Activated naive CD4-positive, alpha-beta T cell treated with anti-CD3 and anti-CD28 coated beads, Interleukin-2, amount 50 U/mL, for 24 hours (primary cell): ENCODE measurements around the gene RRAGB.
"Not testable (repeated sequence)": the region's sequence is repeated elsewhere in the genome, so short reads cannot be mapped to it uniquely, and the experiment has no call there.

ENCODE experiments used
- H3K27ac Mint-ChIP-seq: one replicate; pipeline ENCODE4 v1.8.0; 2021; ENCODE audit warnings: mild to moderate bottlenecking, mixed read lengths
- H3K27me3 Mint-ChIP-seq: one replicate; pipeline ENCODE4 v1.8.0; 2021; ENCODE audit warnings: mixed read lengths
- H3K36me3 Mint-ChIP-seq: one replicate; pipeline ENCODE4 v1.8.0; 2021; ENCODE audit warnings: mixed read lengths
- H3K4me1 Mint-ChIP-seq: one replicate; pipeline ENCODE4 v1.8.0; 2021; ENCODE audit warnings: mixed read lengths
- H3K4me3 Mint-ChIP-seq: one replicate; pipeline ENCODE4 v1.8.0; 2021; ENCODE audit warnings: mild to moderate bottlenecking, mixed read lengths
- H3K9me3 Mint-ChIP-seq: one replicate; pipeline ENCODE4 v1.8.0; 2021; ENCODE audit warnings: mixed read lengths

The RRAGB gene, protein sequence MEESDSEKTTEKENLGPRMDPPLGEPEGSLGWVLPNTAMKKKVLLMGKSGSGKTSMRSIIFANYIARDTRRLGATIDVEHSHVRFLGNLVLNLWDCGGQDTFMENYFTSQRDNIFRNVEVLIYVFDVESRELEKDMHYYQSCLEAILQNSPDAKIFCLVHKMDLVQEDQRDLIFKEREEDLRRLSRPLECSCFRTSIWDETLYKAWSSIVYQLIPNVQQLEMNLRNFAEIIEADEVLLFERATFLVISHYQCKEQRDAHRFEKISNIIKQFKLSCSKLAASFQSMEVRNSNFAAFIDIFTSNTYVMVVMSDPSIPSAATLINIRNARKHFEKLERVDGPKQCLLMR

DNA sequence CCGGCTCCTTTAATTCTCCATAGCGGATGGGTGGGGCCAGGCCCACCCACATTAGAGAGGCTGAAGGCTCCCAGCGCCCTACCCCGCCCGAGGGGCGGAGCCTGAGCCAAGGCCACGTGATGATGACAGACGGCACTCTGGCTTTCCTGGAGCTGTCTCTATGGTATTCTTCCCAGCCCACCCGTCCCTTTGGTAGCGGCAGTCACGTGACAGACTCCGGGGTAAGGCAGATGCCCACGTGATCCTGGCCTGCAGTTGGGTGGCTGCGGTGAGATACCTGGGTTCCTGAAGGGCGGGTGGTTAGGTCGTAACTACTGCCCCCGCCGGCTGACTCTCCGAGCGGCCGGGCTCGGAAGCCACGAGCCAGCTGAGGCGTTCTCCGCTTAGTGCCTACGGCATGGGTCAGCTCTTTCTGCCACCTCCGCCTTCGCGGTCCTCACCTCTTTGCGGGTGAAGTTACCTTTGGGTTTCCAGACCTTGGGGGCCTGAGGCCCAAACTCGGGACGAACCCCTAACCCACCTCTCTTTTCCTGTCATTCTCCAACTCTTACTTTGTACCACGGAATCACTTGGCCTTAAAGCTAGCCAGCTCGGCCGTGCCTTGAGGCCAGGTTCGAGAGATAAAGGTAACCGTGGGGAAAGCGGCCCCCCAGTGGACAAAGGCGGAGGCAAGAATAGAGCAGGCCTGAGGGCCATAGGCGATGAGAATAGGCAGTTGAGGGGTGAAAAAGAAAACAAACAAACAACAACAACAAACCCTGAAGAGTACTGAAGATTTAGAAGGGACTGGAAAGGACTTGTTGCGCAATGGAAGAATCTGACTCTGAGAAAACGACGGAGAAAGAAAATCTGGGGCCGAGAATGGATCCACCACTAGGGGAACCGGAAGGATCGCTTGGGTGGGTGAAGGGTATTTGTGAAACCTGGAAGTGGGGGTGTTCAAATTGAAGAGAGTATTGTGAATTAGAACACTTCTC is at the start of gene RRAGB:
RRAGB (plus strand) TSS at position 229 of the 977 bp plus-strand sequence; CDS start at position 808, 579 bp downstream.
- H3K27me3 Mint-ChIP-seq, result no peaks in the 10 kb centered on the region
- no peaks in the 10 kb centered on the region for H3K9me3 Mint-ChIP-seq
- H3K4me1 Mint-ChIP-seq, result peaks cover 38% of the 10 kb centered on the region
- H3K36me3 Mint-ChIP-seq, result peaks cover 7% of the 10 kb centered on the region
- peak within 1 kb of the TSS; percentile 89 for H3K27ac Mint-ChIP-seq
- H3K4me3 Mint-ChIP-seq, result peak within 1 kb of the TSS; percentile 91

DNA sequence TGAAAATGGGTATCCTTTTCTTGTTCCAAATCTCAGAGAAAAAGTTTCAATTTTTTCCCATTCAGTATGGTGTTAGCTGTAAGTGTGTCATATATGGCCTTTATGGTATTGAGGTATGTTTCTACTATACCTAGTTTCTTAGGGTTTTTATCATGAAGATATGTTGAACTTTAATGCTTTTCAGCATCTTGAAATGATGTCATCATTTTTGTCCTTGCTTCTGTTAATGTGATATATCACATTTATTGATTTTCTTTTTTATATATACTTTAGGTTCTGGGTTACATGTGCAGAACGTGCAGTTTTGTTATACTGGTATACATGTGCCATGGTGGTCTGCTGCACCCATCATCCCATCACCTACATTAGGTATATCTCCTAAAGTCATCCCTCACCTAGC is 49.5 kb upstream of the RRAGB start:
- no peaks in the 10 kb centered on the region for H3K4me1 Mint-ChIP-seq
- no peaks in the 10 kb centered on the region for H3K27me3 Mint-ChIP-seq
- H3K9me3 Mint-ChIP-seq, result peaks cover 4% of the 10 kb centered on the region
- no peak overlapping the region for H3K27ac Mint-ChIP-seq
- H3K36me3 Mint-ChIP-seq, result peaks cover 1% of the 10 kb centered on the region
- no peak overlapping the region for H3K4me3 Mint-ChIP-seq

DNA sequence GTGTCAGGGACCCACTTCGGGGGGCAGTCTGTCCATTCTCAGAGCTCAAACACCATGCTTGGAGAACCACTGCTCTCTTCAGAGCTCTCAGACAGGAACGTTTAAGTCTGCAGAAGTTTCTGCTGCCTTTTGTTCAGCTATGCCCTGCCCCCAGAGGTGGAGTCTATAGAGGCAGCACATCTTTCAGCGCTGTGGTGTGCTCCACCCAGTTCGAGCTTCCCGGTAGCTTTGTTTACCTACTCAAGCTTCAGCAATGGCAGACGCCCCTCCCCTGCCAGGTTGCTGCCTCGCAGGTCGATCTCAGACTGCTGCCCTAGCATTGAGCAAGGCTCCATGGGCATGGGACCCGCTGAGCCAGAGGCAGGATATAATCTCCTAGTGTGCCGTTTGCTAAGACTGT is 29.0 kb upstream of the RRAGB start:
- peaks cover 17% of the 10 kb centered on the region for H3K4me1 Mint-ChIP-seq
- not testable (repeated sequence) for H3K27ac Mint-ChIP-seq

DNA sequence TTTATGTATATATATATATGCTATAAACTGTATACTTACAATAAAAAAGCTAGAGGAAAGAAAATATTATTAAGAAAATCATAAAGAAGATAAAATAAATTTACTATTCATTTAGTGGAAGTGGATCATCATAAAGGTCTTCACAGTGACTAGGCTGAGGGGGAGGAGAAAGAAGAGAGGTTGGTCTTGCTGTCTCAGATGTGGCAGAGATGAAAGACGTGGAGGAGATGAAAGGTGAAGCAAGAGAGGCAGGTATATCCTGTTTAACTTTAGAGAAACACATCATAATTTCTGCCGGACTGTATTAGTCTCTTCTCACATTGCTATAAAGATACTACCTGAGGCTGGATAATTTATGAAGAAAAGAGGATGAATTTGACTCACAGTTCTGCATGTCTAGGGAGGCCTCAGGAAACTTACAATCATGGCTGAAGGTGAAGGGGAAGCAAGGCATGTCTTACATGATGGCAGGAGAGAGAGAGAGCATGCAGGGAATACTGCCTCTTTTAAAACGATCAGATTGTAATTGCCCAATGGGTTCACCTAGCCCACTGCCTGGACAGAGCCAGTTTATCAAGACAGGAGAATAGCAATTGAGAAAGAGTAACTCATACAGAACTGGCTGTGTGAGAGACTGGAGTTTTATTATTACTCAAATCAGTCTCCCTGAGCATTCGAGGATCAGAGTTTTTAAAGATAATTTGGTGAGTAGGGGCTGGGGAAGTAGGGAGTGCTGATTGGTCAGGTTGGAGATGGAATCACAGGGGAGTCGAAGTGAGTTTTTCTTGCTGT is 22.1 kb upstream of the RRAGB start:
- Mint-ChIP-seq H3K27me3 (no peaks in the 10 kb centered on the region), H3K4me3 (peak overlapping the region; percentile 53), H3K36me3 (peaks cover 2% of the 10 kb centered on the region), H3K4me1 (peaks cover 47% of the 10 kb centered on the region), H3K9me3 (no peaks in the 10 kb centered on the region), H3K27ac (no peak overlapping the region)

More for the DNA sequence above, 29.0 kb upstream of the RRAGB start:
- H3K4me3 Mint-ChIP-seq, H3K27me3 Mint-ChIP-seq, H3K9me3 Mint-ChIP-seq, H3K36me3 Mint-ChIP-seq: not testable (repeated sequence)

DNA sequence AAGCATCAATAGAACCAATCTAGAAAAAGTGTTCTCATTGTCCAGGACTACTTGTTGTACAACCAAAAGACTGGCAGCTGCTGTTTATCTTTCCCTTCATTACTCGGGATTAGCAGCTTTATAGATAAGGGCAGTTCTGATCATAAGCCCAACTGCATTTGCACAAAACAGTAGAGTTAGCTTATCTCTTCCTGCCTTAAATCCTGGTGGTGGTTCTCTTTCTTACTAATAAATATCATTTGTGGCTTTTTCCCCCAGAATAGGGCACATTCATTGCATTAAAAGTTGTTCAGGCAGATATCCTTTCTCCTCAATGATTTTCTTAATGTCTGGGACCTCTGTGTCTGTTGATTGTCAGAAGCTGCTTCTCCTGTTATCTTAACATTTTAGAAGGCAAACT is 20.2 kb upstream of the RRAGB start:
- H3K4me3 Mint-ChIP-seq, result no peak overlapping the region
- H3K36me3 Mint-ChIP-seq, result no peaks in the 10 kb centered on the region
- no peak overlapping the region for H3K27ac Mint-ChIP-seq
- H3K9me3 Mint-ChIP-seq, result no peaks in the 10 kb centered on the region
- H3K4me1 Mint-ChIP-seq, result peaks cover 48% of the 10 kb centered on the region
- H3K27me3 Mint-ChIP-seq, result no peaks in the 10 kb centered on the region

DNA sequence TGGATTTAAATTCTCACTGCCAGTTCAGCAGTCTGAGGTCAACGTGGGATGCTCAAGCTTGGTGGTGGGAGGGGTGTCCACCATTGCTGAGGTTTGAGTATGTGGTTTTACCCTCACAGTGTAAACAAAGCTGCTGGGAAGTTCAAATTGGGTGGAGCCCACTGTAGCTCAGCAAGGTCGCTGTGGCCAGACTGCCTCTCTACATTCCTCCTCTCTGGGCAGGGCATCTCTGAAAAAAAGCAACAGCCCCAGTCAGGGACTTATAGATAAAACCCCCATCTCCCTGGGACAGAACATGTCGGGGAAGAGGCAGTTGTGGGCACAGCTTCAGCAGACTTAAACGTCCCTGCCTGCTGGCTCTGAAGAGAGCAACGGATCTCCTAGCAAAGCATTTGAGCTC is 14.9 kb upstream of the RRAGB start:
- H3K4me3 Mint-ChIP-seq, result no peak overlapping the region
- no peaks in the 10 kb centered on the region for H3K9me3 Mint-ChIP-seq
- no peak overlapping the region for H3K27ac Mint-ChIP-seq
- peaks cover 65% of the 10 kb centered on the region for H3K4me1 Mint-ChIP-seq
- no peaks in the 10 kb centered on the region for H3K36me3 Mint-ChIP-seq
- no peaks in the 10 kb centered on the region for H3K27me3 Mint-ChIP-seq

DNA sequence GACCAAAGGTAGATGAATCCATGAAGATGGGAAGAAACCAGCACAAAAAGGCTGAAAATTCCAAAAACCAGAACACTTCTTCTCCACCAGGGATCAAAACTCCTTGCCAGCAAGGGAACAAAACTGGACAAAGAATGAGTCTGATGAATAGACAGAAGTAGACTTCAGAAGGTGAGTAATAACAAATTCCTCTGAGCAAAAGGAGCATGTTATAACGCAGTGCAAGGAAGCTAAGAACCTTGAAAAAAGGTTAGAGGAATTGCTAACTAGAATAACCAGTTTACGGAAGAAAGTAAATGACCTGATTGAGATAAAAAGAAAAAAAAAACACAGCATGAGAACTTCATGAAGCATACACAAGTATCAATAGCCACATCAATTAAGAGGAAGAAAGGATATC is 14.1 kb upstream of the RRAGB start:
- peaks cover 59% of the 10 kb centered on the region for H3K4me1 Mint-ChIP-seq
- peak overlapping the region; percentile 84 for H3K27ac Mint-ChIP-seq
- H3K4me3 Mint-ChIP-seq, result not testable (repeated sequence)

DNA sequence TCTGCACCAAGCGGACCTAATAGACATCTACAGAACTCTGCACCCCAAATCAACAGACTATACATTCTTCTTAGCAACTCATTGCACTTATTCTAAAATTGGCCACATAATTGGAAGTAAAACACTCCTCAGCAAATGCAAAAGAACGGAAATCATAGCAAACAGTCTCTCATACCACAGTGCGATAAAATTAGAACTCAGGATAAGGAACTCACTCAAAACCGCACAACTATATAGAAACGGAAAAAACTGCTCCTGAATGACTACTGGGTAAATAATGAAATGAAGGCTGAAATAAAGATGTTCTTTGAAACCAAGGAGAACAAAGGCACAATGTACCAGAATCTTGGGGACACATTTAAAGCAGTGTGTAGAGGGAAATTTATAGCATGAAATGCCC is 12.5 kb upstream of the RRAGB start:
- H3K27me3 Mint-ChIP-seq, H3K36me3 Mint-ChIP-seq, H3K9me3 Mint-ChIP-seq: not testable (repeated sequence)
- Mint-ChIP-seq H3K4me3 (peak overlapping the region; percentile 34), H3K4me1 (peaks cover 47% of the 10 kb centered on the region), H3K27ac (peak overlapping the region; percentile 20)

More for the DNA sequence above, 14.1 kb upstream of the RRAGB start:
- not testable (repeated sequence) for H3K36me3 Mint-ChIP-seq, H3K9me3 Mint-ChIP-seq, H3K27me3 Mint-ChIP-seq

DNA sequence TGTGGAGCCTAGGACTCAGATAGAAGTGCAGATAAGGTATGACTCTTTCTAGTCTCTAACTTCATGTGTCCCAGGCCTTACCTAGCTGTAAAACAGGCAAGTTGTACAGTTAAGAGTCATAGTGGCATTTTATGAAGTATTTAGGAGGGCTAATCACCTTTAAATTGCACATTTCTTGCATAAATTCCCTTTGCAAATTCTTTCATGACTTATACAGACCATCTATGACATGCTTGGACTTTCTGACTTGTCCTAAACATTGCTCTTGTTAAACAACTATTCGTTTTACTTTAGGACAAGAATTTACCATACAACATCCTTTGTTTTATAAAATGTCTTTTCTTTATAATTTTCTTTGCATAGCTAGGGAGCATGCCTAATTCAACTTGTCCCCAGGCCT is 7.8 kb upstream of the RRAGB start:
- Mint-ChIP-seq H3K9me3 (no peaks in the 10 kb centered on the region), H3K4me1 (peaks cover 20% of the 10 kb centered on the region), H3K27me3 (no peaks in the 10 kb centered on the region), H3K27ac (no peak overlapping the region), H3K4me3 (no peak overlapping the region), H3K36me3 (no peaks in the 10 kb centered on the region)

DNA sequence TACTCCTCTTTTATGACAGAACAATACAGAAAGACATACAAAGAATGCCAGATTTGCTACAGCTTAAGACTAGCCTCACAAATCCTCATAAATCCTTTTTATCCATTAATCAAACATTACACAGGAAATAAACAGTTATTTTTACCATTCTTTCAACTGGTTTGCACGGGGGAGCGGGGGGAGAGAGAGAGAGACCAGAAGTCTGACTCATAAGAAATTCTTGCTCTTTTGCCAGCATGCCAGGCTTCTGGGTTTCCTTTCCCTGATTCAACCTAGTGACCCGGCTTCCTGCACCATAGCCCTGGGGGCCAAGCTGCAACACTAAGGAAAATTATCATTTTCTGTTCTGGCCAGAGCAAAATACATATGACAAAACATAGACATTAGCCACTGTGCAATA is 6.8 kb upstream of the RRAGB start:
- Mint-ChIP-seq H3K4me3 (no peak overlapping the region), H3K27ac (no peak overlapping the region), H3K4me1 (peaks cover 10% of the 10 kb centered on the region), H3K9me3 (no peaks in the 10 kb centered on the region), H3K27me3 (no peaks in the 10 kb centered on the region), H3K36me3 (no peaks in the 10 kb centered on the region)

DNA sequence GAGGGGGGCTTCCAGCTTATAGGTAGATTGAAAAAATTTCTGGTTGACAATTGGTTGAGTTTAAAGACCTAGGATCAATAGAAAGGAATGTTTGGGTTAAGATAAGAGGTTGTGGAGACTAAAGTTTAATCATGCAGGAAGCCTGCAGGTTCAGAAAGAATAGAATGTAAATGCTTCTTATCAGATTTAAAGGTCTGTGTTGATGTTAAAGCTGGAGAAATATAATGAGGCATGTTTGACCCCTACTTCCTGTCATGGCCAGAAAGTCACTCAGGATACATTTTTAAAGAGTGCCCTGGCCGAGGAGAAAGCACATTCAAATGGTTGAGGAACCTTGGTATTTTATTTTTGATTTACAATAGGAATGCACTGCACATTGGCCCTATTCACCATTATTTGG is 3.9 kb upstream of the RRAGB start:
- H3K9me3 Mint-ChIP-seq, result no peaks in the 10 kb centered on the region
- peaks cover 12% of the 10 kb centered on the region for H3K4me1 Mint-ChIP-seq
- H3K27ac Mint-ChIP-seq, result no peak overlapping the region
- H3K36me3 Mint-ChIP-seq, result peaks cover 1% of the 10 kb centered on the region
- H3K27me3 Mint-ChIP-seq, result no peaks in the 10 kb centered on the region
- H3K4me3 Mint-ChIP-seq, result no peak overlapping the region

DNA sequence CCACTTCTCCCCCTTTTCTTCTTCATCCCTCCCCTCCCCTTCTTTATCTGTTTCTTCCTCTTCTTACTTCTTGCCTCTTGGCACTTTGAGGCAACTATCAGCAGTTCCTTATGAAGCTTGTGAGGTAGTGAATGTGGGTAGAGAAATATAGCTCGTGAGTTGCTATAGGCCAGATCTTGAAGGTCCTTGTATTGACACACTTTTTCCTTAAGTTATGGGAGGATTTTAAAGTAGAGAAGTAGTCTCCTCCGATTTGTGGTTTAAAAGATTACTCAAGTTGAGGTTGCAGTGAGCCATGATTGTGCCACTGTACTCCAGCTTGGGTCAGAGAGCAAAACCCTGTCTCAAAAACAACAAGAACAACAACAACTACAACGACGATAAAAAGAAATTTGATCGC is 3.4 kb upstream of the RRAGB start:
- H3K4me3 Mint-ChIP-seq, result no peak overlapping the region
- H3K9me3 Mint-ChIP-seq, result no peaks in the 10 kb centered on the region
- no peak overlapping the region for H3K27ac Mint-ChIP-seq
- H3K27me3 Mint-ChIP-seq, result no peaks in the 10 kb centered on the region
- H3K36me3 Mint-ChIP-seq, result peaks cover 1% of the 10 kb centered on the region
- peaks cover 13% of the 10 kb centered on the region for H3K4me1 Mint-ChIP-seq

DNA sequence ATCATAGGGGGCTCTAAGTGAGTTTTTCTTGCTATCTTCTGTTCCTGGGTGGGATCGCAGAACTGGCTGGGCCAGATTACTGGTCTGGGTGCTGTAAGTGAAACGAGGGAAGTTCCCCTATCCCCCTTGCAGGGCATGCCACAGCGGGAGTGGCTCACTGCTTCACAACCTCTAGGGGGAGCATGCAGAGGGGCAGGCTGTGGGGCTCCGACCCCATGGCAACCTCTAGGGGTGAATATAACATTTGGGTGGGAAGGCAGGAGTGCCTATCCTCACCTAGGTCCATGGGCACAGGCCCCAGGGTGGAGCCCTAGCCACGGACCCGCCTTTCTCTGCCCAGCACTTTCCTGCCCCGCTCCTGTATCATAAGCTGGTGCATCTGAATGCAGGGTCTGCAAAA is 1.7 kb upstream of the RRAGB start:
- H3K27ac Mint-ChIP-seq, result no peak overlapping the region

DNA sequence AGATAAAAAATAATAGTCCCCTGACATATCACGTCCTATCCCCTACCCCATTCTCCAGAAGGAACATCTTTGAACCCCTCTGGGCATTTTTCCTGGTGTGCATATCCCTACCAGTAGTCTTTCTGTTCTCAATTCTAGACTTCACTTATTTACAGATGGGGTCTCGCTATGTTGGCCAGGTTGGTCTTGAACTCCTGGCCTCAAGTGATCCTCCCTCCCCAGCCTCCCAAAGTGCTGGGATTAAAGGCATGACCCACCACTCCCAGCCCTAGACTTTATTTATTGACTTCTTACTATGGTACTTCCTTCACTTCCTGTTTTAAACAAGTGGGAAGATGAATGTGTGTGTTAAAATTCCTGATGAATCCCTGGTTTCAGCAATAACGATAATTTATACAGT is 612 bp upstream of the RRAGB start:
- peaks cover 1% of the 10 kb centered on the region for H3K36me3 Mint-ChIP-seq
- no peaks in the 10 kb centered on the region for H3K9me3 Mint-ChIP-seq
- peaks cover 29% of the 10 kb centered on the region for H3K4me1 Mint-ChIP-seq
- H3K4me3 Mint-ChIP-seq, result peak overlapping the region; percentile 91
- H3K27me3 Mint-ChIP-seq, result no peaks in the 10 kb centered on the region
- H3K27ac Mint-ChIP-seq, result peak overlapping the region; percentile 87

More for the DNA sequence above, 1.7 kb upstream of the RRAGB start:
- H3K4me3 Mint-ChIP-seq, result no peak overlapping the region
- no peaks in the 10 kb centered on the region for H3K9me3 Mint-ChIP-seq
- H3K4me1 Mint-ChIP-seq, result peaks cover 20% of the 10 kb centered on the region
- H3K36me3 Mint-ChIP-seq, result peaks cover 1% of the 10 kb centered on the region
- no peaks in the 10 kb centered on the region for H3K27me3 Mint-ChIP-seq

DNA sequence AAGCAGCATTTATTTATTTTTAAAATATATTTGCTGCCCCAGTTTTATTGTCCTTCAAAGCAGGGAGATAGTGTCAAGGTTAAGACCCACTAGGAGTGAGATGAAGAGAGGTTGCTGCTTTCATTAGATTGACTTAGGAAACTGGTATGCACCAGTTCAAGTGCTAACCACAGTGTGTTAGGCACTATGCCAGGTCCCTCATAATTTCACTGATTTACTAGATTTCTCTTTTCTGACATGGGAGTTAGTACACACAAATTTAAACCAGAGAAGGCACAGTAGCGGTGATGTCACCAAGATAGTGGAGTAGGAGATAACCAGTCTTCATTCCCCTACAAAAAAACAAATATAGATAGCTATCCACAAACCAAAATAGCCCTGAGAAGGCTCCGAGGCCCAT is 14.3 kb downstream of the RRAGB start:
- Mint-ChIP-seq H3K36me3 (peaks cover 36% of the 10 kb centered on the region), H3K9me3 (peaks cover 7% of the 10 kb centered on the region), H3K4me3 (no peak overlapping the region), H3K4me1 (peaks cover 19% of the 10 kb centered on the region), H3K27ac (no peak overlapping the region), H3K27me3 (no peaks in the 10 kb centered on the region)
